NB4 (cell line): Measurements from ENCODE around the gene EML2.

ENCODE experiments used
- CTCF ChIP-seq: IDR thresholded peaks from one replicate; pipeline ENCODE4 v1.5.1; 2012; ENCODE audit warnings: low read depth, low read length
- MAX ChIP-seq: IDR thresholded peaks from 2 replicates; pipeline ENCODE4 v1.6.1; 2011; ENCODE audit warnings: low read depth, low read length
- POLR2A ChIP-seq: IDR thresholded peaks from 2 replicates; pipeline ENCODE4 v1.6.1; 2011; ENCODE audit warnings: mild to moderate bottlenecking; ENCODE audit not compliant: insufficient read length; ENCODE audit errors: extremely low read depth

GRCh38 chr19:45632468-45633196, 6.6 kb downstream of the EML2 start:
- TF ChIP-seq CTCF (no peak), MAX (no peak), POLR2A (no peak)
